Measurements from ENCODE around the gene BRAT1.

The BRAT1 gene

GRCh38 chr7:2555121-2556052 is at the start of gene BRAT1:
BRAT1 (minus strand) TSS chr7:2555524; CDS start chr7:2554431, 1,093 bp downstream.
- Histone ChIP-seq H3K4me2 (ENCODE audit: low read length) (peak within 1 kb of the TSS; percentile 86), H4K20me1 (ENCODE audit: control insufficient read depth, insufficient read depth, low read depth, low read length) (no peaks in the 10 kb centered on the region), H3K27me3 (ENCODE audit: control insufficient read depth, low read length) (no peaks in the 10 kb centered on the region), H3K9me3 (ENCODE audit: control insufficient read depth, insufficient read depth, low read length) (no peaks in the 10 kb centered on the region), H3K27ac (ENCODE audit: low read depth, low read length) (peak within 1 kb of the TSS; percentile 87), H3K4me1 (ENCODE audit: control insufficient read depth, low read length) (peaks cover 65% of the 10 kb centered on the region), H3K4me3 (ENCODE audit: low read length) (peak within 1 kb of the TSS; percentile 80), H3K36me3 (ENCODE audit: control insufficient read depth, low read length) (peaks cover 28% of the 10 kb centered on the region), H3K9me2 (replicated peaks; ENCODE audit: control insufficient read depth, low read length) (no peaks in the 10 kb centered on the region), H3K79me2 (ENCODE audit: control insufficient read depth, low read length) (peaks cover 40% of the 10 kb centered on the region), H3F3A (ENCODE audit: control insufficient read depth, insufficient read depth) (peaks cover 9% of the 10 kb centered on the region)
- TF ChIP-seq CTCF (IDR thresholded peaks at IDR 0.05; ENCODE audit: low read depth, low read length, poor library complexity, severe bottlenecking) (peak; percentile 64), EZH2phosphoT487 (IDR thresholded peaks at IDR 0.05; ENCODE audit: borderline replicate concordance, low read length) (no peak)

- no peaks in the 10 kb centered on the region for H3K79me2 ChIP-seq (ENCODE audit: control insufficient read depth, low read length)
- H3K27ac ChIP-seq (ENCODE audit: low read depth, low read length), result no peak overlapping the region
- no peaks in the 10 kb centered on the region for H3K36me3 ChIP-seq (ENCODE audit: control insufficient read depth, low read length)
- no peak for TF ChIP-seq EZH2phosphoT487 (IDR thresholded peaks at IDR 0.05; ENCODE audit: borderline replicate concordance, low read length)
- H4K20me1 ChIP-seq (ENCODE audit: control insufficient read depth, insufficient read depth, low read depth, low read length), result no peaks in the 10 kb centered on the region; the same call in 1 of the 2 replicates
- no peak overlapping the region for H3K4me2 ChIP-seq (ENCODE audit: low read length)
- H3K9me3 ChIP-seq (ENCODE audit: control insufficient read depth, insufficient read depth, low read length), result no peaks in the 10 kb centered on the region
- H3K4me1 ChIP-seq (ENCODE audit: control insufficient read depth, low read length), result peaks cover 11% of the 10 kb centered on the region
- H3K27me3 ChIP-seq (ENCODE audit: control insufficient read depth, low read length), result no peaks in the 10 kb centered on the region
- no peaks in the 10 kb centered on the region for H3K9me2 ChIP-seq (replicated peaks; ENCODE audit: control insufficient read depth, low read length)
- H3F3A ChIP-seq (ENCODE audit: control insufficient read depth, insufficient read depth), result peaks cover 5% of the 10 kb centered on the region; the same call in 1 of the 2 replicates
- H3K4me3 ChIP-seq (ENCODE audit: low read length), result no peak overlapping the region
These were observed 49.4 kb upstream of the BRAT1 start for GRCh38 chr7:2604608-2605174.

GRCh38 chr7:2603044-2603965 is 48.0 kb upstream of the BRAT1 start:
- H3K4me2 ChIP-seq (ENCODE audit: low read length), result no peak overlapping the region

More at GRCh38 chr7:2603044-2603965, 48.0 kb upstream of the BRAT1 start:
- no peaks in the 10 kb centered on the region for H3K9me3 ChIP-seq (ENCODE audit: control insufficient read depth, insufficient read depth, low read length)
- peaks cover 1% of the 10 kb centered on the region; the same call in 1 of the 2 replicates for H3F3A ChIP-seq (ENCODE audit: control insufficient read depth, insufficient read depth)
- no peaks in the 10 kb centered on the region for H3K36me3 ChIP-seq (ENCODE audit: control insufficient read depth, low read length)
- H3K4me3 ChIP-seq (ENCODE audit: low read length), result no peak overlapping the region
- H4K20me1 ChIP-seq (ENCODE audit: control insufficient read depth, insufficient read depth, low read depth, low read length), result no peaks in the 10 kb centered on the region; the same call in 1 of the 2 replicates
- H3K79me2 ChIP-seq (ENCODE audit: control insufficient read depth, low read length), result no peaks in the 10 kb centered on the region
- no peaks in the 10 kb centered on the region for H3K9me2 ChIP-seq (replicated peaks; ENCODE audit: control insufficient read depth, low read length)
- TF ChIP-seq CTCF (IDR thresholded peaks at IDR 0.05; ENCODE audit: low read depth, low read length, poor library complexity, severe bottlenecking) (no peak), EZH2phosphoT487 (IDR thresholded peaks at IDR 0.05; ENCODE audit: borderline replicate concordance, low read length) (no peak)
- H3K27ac ChIP-seq (ENCODE audit: low read depth, low read length), result no peak overlapping the region
- no peaks in the 10 kb centered on the region for H3K27me3 ChIP-seq (ENCODE audit: control insufficient read depth, low read length)
- H3K4me1 ChIP-seq (ENCODE audit: control insufficient read depth, low read length), result no peaks in the 10 kb centered on the region; the same call in 1 of the 2 replicates

Measured in DOHH2 (cell line).